22Rv1 (cell line): ENCODE results near the gene GAA.

ENCODE experiments used
- H3K27ac ChIP-seq: fragments of 450-650 bp; 2 replicates; pipeline ENCODE4 v1.5.1; 2017
- CTCF ChIP-seq: fragments of 450-650 bp; IDR thresholded peaks from 2 replicates; pipeline ENCODE4 v1.5.1; 2017; ENCODE audit warnings: mild to moderate bottlenecking
- ZFX ChIP-seq: fragments of 450-650 bp; IDR thresholded peaks from 2 replicates; pipeline ENCODE4 v1.6.1; 2017; ENCODE audit warnings: antibody characterized with exemption, borderline replicate concordance

The GAA gene

GRCh38 chr17:80126449-80126715 lies 25.0 kb downstream of the GAA start:
- TF ChIP-seq ZFX (no peak), CTCF (no peak)
- no peak overlapping the region for H3K27ac ChIP-seq

GRCh38 chr17:80129006-80129565 lies 27.7 kb downstream of the GAA start:
- no peak for TF ChIP-seq ZFX
- no peak for TF ChIP-seq CTCF
- H3K27ac ChIP-seq = no peak overlapping the region

- no peak for TF ChIP-seq ZFX
- TF ChIP-seq CTCF = no peak
- H3K27ac ChIP-seq = no peak overlapping the region
These were observed 29.6 kb downstream of the GAA start for GRCh38 chr17:80130992-80131391.

GRCh38 chr17:80132906-80133625 lies 31.7 kb downstream of the GAA start:
- no peak for TF ChIP-seq ZFX
- TF ChIP-seq CTCF = no peak

GRCh38 chr17:80133626-80133970 lies 32.2 kb downstream of the GAA start:
- TF ChIP-seq ZFX = no peak
- TF ChIP-seq CTCF = no peak
- H3K27ac ChIP-seq = no peak overlapping the region

More at GRCh38 chr17:80132906-80133625, 31.7 kb downstream of the GAA start:
- H3K27ac ChIP-seq = no peak overlapping the region

- H3K27ac ChIP-seq = no peak overlapping the region
- TF ChIP-seq ZFX (no peak), CTCF (no peak)
These were observed 35.8 kb downstream of the GAA start for GRCh38 chr17:80137131-80137530.

GRCh38 chr17:80138856-80139426 lies 37.6 kb downstream of the GAA start:
- no peak overlapping the region for H3K27ac ChIP-seq
- TF ChIP-seq CTCF (no peak), ZFX (no peak)
